HCT116 (cell line): ENCODE data around the gene RASSF3. TPM values are rescaled to one million over a fixed set of nuclear protein-coding genes. Genes with fewer than 3 reads are reported as not detected.

ENCODE experiments used
- ATAC-seq: fragments of 200-7000 bp; cut with Tn5 transposase; 2 replicates; pipeline ENCODE4 v1.9.1; 2020; ENCODE audit warnings: mild to moderate bottlenecking, moderate library complexity
- BruUV-seq: library from RNA; stranded (reverse); fragments of 400-500 nt; replicated peaks from 2 replicates; lab custom pipeline; 2021; lab: Mats Ljungman, UMichigan
- CTCF ChIA-PET: fragments of 300-600 bp; sonication (Branson Sonifier 250); formaldehyde crosslinking; loops from one replicate; lab custom pipeline; 2021; ENCODE audit warnings: antibody characterized with exemption; lab: Charles Lee
- POLR2A ChIA-PET: fragments of 300-600, 350-600 bp; sonication (Branson Sonifier 250); formaldehyde crosslinking; loops from one replicate; lab custom pipeline; 2021; ENCODE audit warnings: antibody characterized with exemption; lab: Charles Lee
- RAD21 ChIA-PET, 2 experiments: fragments of 300-600 bp; sonication (Branson Sonifier 250); formaldehyde crosslinking; loops; one replicate each; lab custom pipeline; 2023; ENCODE audit warnings: low total read pairs in 2 of 2; ENCODE audit not compliant: uncharacterized antibody in 2 of 2, unreplicated experiment in 2 of 2, low non-redundant PET in 1 of 2; lab: Charles Lee
- DNase-seq: peaks from one replicate; pipeline ENCODE4 v3.0.0-alpha.2; 2010; ENCODE audit warnings: low read depth, low spot score
- H2AFZ ChIP-seq: fragments of 200-600 bp; shearing (Covaris generic), sonication (generic); 2 replicates; pipeline ENCODE4 v1.6.1; 2017; ENCODE audit warnings: low read depth, mixed run types, mixed read lengths, antibody characterized with exemption, low read length; ENCODE audit not compliant: poor library complexity, severe bottlenecking
- H3K27ac ChIP-seq: 2 replicates; pipeline ENCODE4 v1.5.1; 2012; ENCODE audit warnings: low read depth, low read length
- H3K27me3 ChIP-seq: fragments of 200-600 bp; sonication (generic); 2 replicates; pipeline ENCODE4 v1.6.1; 2016; ENCODE audit warnings: mixed run types, low read length, mixed read lengths; ENCODE audit not compliant: insufficient read depth
- H3K36me3 ChIP-seq, 2 experiments: fragments of 200-500 bp in 1 of 2; fragments of 200-600 bp in 1 of 2; sonication (Bioruptor generic) in 1 of 2; sonication (generic) in 1 of 2; 2 replicates each; pipeline versions ENCODE4 v1.5.1 to v1.6.1; 2014 to 2016; ENCODE audit warnings: low read length in 2 of 2, inconsistent platforms in 1 of 2, mixed read lengths in 1 of 2, mixed run types in 1 of 2; ENCODE audit not compliant: insufficient read depth in 2 of 2, control insufficient read depth in 1 of 2
- H3K4me1 ChIP-seq, 2 experiments: fragments of 200-600 bp in 1 of 2; sonication (generic) in 1 of 2; 2 replicates each; pipeline versions ENCODE4 v1.5.1 to v1.6.1; 2012 to 2017; ENCODE audit warnings: low read length in 2 of 2, inconsistent platforms in 1 of 2, mild to moderate bottlenecking in 1 of 2, mixed read lengths in 1 of 2, mixed run types in 1 of 2, moderate library complexity in 1 of 2; ENCODE audit not compliant: insufficient read depth in 2 of 2, control insufficient read depth in 1 of 2
- H3K4me2 ChIP-seq: fragments of 200-600 bp; sonication (generic); 2 replicates; pipeline ENCODE4 v1.6.1; 2017; ENCODE audit warnings: mixed run types, low read length, mixed read lengths
- H3K4me3 ChIP-seq, 2 experiments: fragments of 200-600 bp in 1 of 2; sonication (generic) in 1 of 2; replicated peaks in 1 of 2; 2 replicates each; pipeline ENCODE4 v1.5.1; 2011 to 2016; ENCODE audit warnings: low read length in 2 of 2, control low read depth in 1 of 2, low read depth in 1 of 2, mild to moderate bottlenecking in 1 of 2, mixed read lengths in 1 of 2, mixed run types in 1 of 2
- H3K79me2 ChIP-seq: fragments of 200-600 bp; sonication (generic); 2 replicates; pipeline ENCODE4 v1.6.1; 2017; ENCODE audit warnings: mild to moderate bottlenecking, mixed run types, low read length, moderate library complexity, mixed read lengths; ENCODE audit not compliant: insufficient read depth
- H3K9ac ChIP-seq: fragments of 200-600 bp; sonication (generic); 2 replicates; pipeline ENCODE4 v1.6.1; 2016; ENCODE audit warnings: low read length, mixed read lengths
- H3K9me2 ChIP-seq: fragments of 200-600 bp; sonication (generic), shearing (Covaris generic); 2 replicates; pipeline ENCODE4 v1.6.1; 2017; ENCODE audit warnings: mixed run types, mild to moderate bottlenecking, moderate library complexity; ENCODE audit not compliant: insufficient read depth
- H3K9me3 ChIP-seq, 2 experiments: fragments of 200-500 bp in 1 of 2; fragments of 200-600 bp in 1 of 2; sonication (Bioruptor generic) in 1 of 2; sonication (generic) in 1 of 2; 2 replicates each; pipeline ENCODE4 v1.6.1; 2014 to 2017; ENCODE audit warnings: low read length in 2 of 2, mixed read lengths in 2 of 2, inconsistent platforms in 1 of 2, low read depth in 1 of 2, mild to moderate bottlenecking in 1 of 2, mixed run types in 1 of 2, moderate library complexity in 1 of 2; ENCODE audit not compliant: control insufficient read depth in 1 of 2, insufficient read depth in 1 of 2
- H4K20me1 ChIP-seq: fragments of 200-600 bp; sonication (generic), shearing (Covaris generic); 2 replicates; pipeline ENCODE4 v1.6.1; 2017; ENCODE audit warnings: mixed run types, mild to moderate bottlenecking, moderate library complexity; ENCODE audit not compliant: insufficient read depth
- CBX3 ChIP-seq: IDR thresholded peaks from 2 replicates; pipeline ENCODE4 v1.6.1; 2012; ENCODE audit warnings: low read depth
- CTCF ChIP-seq, 3 experiments: fragments of 200-600 bp in 1 of 3; sonication (generic) in 1 of 3; IDR thresholded peaks in 2 of 3; conservative IDR thresholded peaks in 1 of 3; 2 replicates each; pipeline ENCODE4 v1.5.1; 2012 to 2017; ENCODE audit warnings: low read depth in 2 of 3, low read length in 2 of 3, antibody characterized with exemption in 1 of 3, borderline replicate concordance in 1 of 3, control low read depth in 1 of 3, mild to moderate bottlenecking in 1 of 3, mixed read lengths in 1 of 3, mixed run types in 1 of 3, moderate library complexity in 1 of 3; ENCODE audit not compliant: insufficient read depth in 1 of 3
- EGR1 ChIP-seq: IDR thresholded peaks from 2 replicates; pipeline ENCODE4 v1.6.1; 2012; ENCODE audit warnings: low read depth
- ELF1 ChIP-seq: IDR thresholded peaks from 2 replicates; pipeline ENCODE4 v1.6.1; 2012; ENCODE audit warnings: low read depth, borderline replicate concordance
- EZH2 ChIP-seq: fragments of 200-600 bp; sonication (generic); IDR thresholded peaks from 2 replicates; pipeline ENCODE4 v1.6.1; 2017; ENCODE audit warnings: antibody characterized with exemption, mixed run types
- EZH2phosphoT487 ChIP-seq: fragments of 200-600 bp; IDR thresholded peaks from 2 replicates; pipeline ENCODE4 v1.6.1; 2018; ENCODE audit warnings: antibody characterized with exemption, borderline replicate concordance
- FOSL1 ChIP-seq: IDR thresholded peaks from 2 replicates; pipeline ENCODE4 v1.6.1; 2012; ENCODE audit warnings: low read depth
- JUND ChIP-seq: IDR thresholded peaks from 2 replicates; pipeline ENCODE4 v1.6.1; 2012
- MAX ChIP-seq: IDR thresholded peaks from 2 replicates; pipeline ENCODE4 v1.6.1; 2012
- POLR2AphosphoS5 ChIP-seq: IDR thresholded peaks from 2 replicates; pipeline ENCODE4 v1.6.1; 2011; ENCODE audit warnings: mild to moderate bottlenecking, low read depth, low read length, moderate library complexity
- RAD21 ChIP-seq: IDR thresholded peaks from 2 replicates; pipeline ENCODE4 v1.6.1; 2012; ENCODE audit warnings: low read depth, mild to moderate bottlenecking
- REST ChIP-seq: IDR thresholded peaks from 2 replicates; pipeline ENCODE4 v1.6.1; 2012; ENCODE audit warnings: low read depth
- SIN3A ChIP-seq: IDR thresholded peaks from 2 replicates; pipeline ENCODE4 v1.6.1; 2012; ENCODE audit warnings: low read depth
- SP1 ChIP-seq: IDR thresholded peaks from 2 replicates; pipeline ENCODE4 v1.6.1; 2012; ENCODE audit warnings: low read depth
- SRF ChIP-seq: IDR thresholded peaks from 2 replicates; pipeline ENCODE4 v1.6.1; 2012; ENCODE audit warnings: low read depth
- TCF7L2 ChIP-seq: IDR thresholded peaks from 2 replicates; pipeline ENCODE4 v1.7.0; 2011; ENCODE audit warnings: borderline replicate concordance, inconsistent platforms; ENCODE audit not compliant: insufficient read depth, insufficient read length; ENCODE audit errors: extremely low read depth
- YY1 ChIP-seq: IDR thresholded peaks from 2 replicates; pipeline ENCODE4 v1.6.1; 2011; ENCODE audit warnings: low read length, low read depth, moderate library complexity, mild to moderate bottlenecking; ENCODE audit not compliant: insufficient replicate concordance; ENCODE audit errors: extremely low read depth
- ZBTB33 ChIP-seq: IDR thresholded peaks from 2 replicates; pipeline ENCODE4 v1.6.1; 2011; ENCODE audit warnings: mild to moderate bottlenecking, low read length, moderate library complexity; ENCODE audit not compliant: insufficient replicate concordance; ENCODE audit errors: extremely low read depth
- ZFX ChIP-seq: fragments of 450-650 bp; IDR thresholded peaks from 2 replicates; pipeline ENCODE4 v1.6.1; 2017
- ZNF274 ChIP-seq: fragments of 200-500 bp; sonication (Bioruptor generic); IDR thresholded peaks from 2 replicates; pipeline ENCODE4 v1.6.1; 2014; ENCODE audit warnings: mild to moderate bottlenecking, low read depth, low read length, inconsistent platforms
- intact Hi-C: fragments of 100-400 bp; cut with micrococcal nuclease; formaldehyde crosslinking; loops from 2 replicates; pipeline ENCODE4 v1.10.0; 2022
- total RNA-seq: library from RNA; stranded (reverse); gene quantifications from one replicate; pipeline ENCODE4 v1.2.1, GENCODE V29; 2021; ENCODE audit not compliant: unreplicated experiment

RASSF3 gene
- total RNA-seq, 1 experiment from 2014 or later = 67.1 TPM

GRCh38 chr12:64610660-64611340 is 505 bp downstream of the RASSF3 start:
- peak overlapping the region; percentile 91 for H3K4me2 ChIP-seq
- H2AFZ ChIP-seq = no peak overlapping the region
- no TSS peak for BruUV-seq
- H3K79me2 ChIP-seq = peaks cover 54% of the 10 kb centered on the region
- DNase-seq (no peak), ATAC-seq (peak; percentile 37)
- no peaks in the 10 kb centered on the region for H3K27me3 ChIP-seq
- H3K9me3 ChIP-seq = no peaks in the 10 kb centered on the region
- peak overlapping the region; percentile 89 for H3K9ac ChIP-seq
- H3K9me2 ChIP-seq = no peaks in the 10 kb centered on the region
- CTCF ChIA-PET = interaction anchor here (3.3 kb wide), 1 partner anchor 62 kb away, joined by 22 read pairs; no protein-coding TSS in a partner anchor
- H3K4me1 ChIP-seq = peaks cover 13 to 40% of the 10 kb centered on the region in 2 experiments
- H3K27ac ChIP-seq = peak overlapping the region; percentile 81
- H3K4me3 ChIP-seq = peak overlapping the region; percentile 89 to 96
- H4K20me1 ChIP-seq = no peaks in the 10 kb centered on the region
- RAD21 ChIA-PET = no interaction called here
- intact Hi-C loops = no loop called here
- POLR2A ChIA-PET = no interaction called here
- H3K36me3 ChIP-seq = peaks cover 0 to 3% of the 10 kb centered on the region in 2 experiments; a peak in 1 of 4 replicates
- TF ChIP-seq RAD21 (no peak), SRF (no peak), SIN3A (0 out of 2 replicates have a peak, but pooled peaks have one; percentile 60), JUND (no peak), ZBTB33 (no peak), POLR2AphosphoS5 (no peak; the same call in 1 of the 2 replicates), EZH2phosphoT487 (no peak), EGR1 (no peak), TCF7L2 (no peak), ELF1 (no peak), YY1 (no peak), FOSL1 (no peak), REST (no peak), CTCF (IDR thresholded peaks at IDR 0.05 in 2 of 3, conservative IDR thresholded peaks at IDR 0.05 in 1 of 3; ENCODE audit: borderline replicate concordance in 1 of 3, insufficient read depth in 1 of 3, low read depth in 2 of 3, low read length in 2 of 3) (no peak), SP1 (no peak), MAX (peak; percentile 44; the same call in 1 of the 2 replicates), ZNF274 (no peak), ZFX (peak; percentile 38; the same call in 1 of the 2 replicates), EZH2 (no peak), CBX3 (no peak)
